HepG2 (cell line): ENCODE data around the gene LRRC4C. TPM values are rescaled to one million over a fixed set of nuclear protein-coding genes. Genes with fewer than 3 reads are reported as not detected.

Experiments
- ATAC-seq: fragments of 200-7000 bp; cut with Tn5 transposase; 3 replicates; pipeline ENCODE4 v1.9.1; 2020; ENCODE audit warnings: mild to moderate bottlenecking, moderate library complexity
- BruUV-seq: library from RNA; stranded (reverse); fragments of 400-500 nt; replicated peaks from 2 replicates; lab custom pipeline; 2021; lab: Mats Ljungman, UMichigan
- CTCF ChIA-PET: fragments of 300-600 bp; formaldehyde crosslinking; extraction: SDS; loops from one replicate; lab custom pipeline; 2021; ENCODE audit warnings: low total read pairs, inconsistent platforms, low intra/inter-chr PET ratio; lab: Yijun Ruan, JAX
- POLR2A ChIA-PET: fragments of 350-600 bp; sonication (Branson Sonifier 250); formaldehyde crosslinking; loops from one replicate; lab custom pipeline; 2020; ENCODE audit warnings: antibody characterized with exemption, inconsistent platforms; lab: Yijun Ruan, JAX
- DNase-seq: peaks from one replicate; pipeline ENCODE4 v3.0.0-alpha.2; 2015; ENCODE audit warnings: low spot score
- FAIRE-seq: peaks from 3 replicates; lab custom pipeline; 2011; peaks lifted over from hg19 to GRCh38; lab: Jason Lieb, UNC
- H2AFZ ChIP-seq: one replicate; pipeline ENCODE4 v1.6.1; 2011; ENCODE audit warnings: low read length, inconsistent platforms
- H3K27ac ChIP-seq: fragments of 300-600 bp; 3 replicates; pipeline ENCODE4 v1.8.0; 2011; ENCODE audit warnings: mixed run types, mild to moderate bottlenecking, mixed read lengths, low read length, inconsistent platforms; ENCODE audit not compliant: insufficient read depth; ENCODE audit errors: extremely low read length
- H3K27me3 ChIP-seq, 2 experiments: fragments of 200-600 bp in 1 of 2; 2 replicates in 1 of 2; 3 replicates in 1 of 2; pipeline versions ENCODE4 v1.6.0 to v1.8.0; 2011; ENCODE audit warnings: low read length in 2 of 2, mild to moderate bottlenecking in 2 of 2, moderate library complexity in 2 of 2, inconsistent platforms in 1 of 2; ENCODE audit not compliant: insufficient read depth in 2 of 2, control insufficient read depth in 1 of 2
- H3K36me3 ChIP-seq, 2 experiments: fragments of 200-600 bp in 1 of 2; replicated peaks in 1 of 2; 2 replicates in 1 of 2; 3 replicates in 1 of 2; pipeline versions ENCODE4 v1.5.1 to v1.8.0; 2011; ENCODE audit warnings: low read length in 2 of 2, inconsistent platforms in 1 of 2; ENCODE audit not compliant: insufficient read depth in 2 of 2, control insufficient read depth in 1 of 2
- H3K4me1 ChIP-seq: 2 replicates; pipeline ENCODE4 v1.5.1; 2012; ENCODE audit warnings: low read length, inconsistent platforms; ENCODE audit not compliant: insufficient read depth
- H3K4me2 ChIP-seq: 2 replicates; pipeline ENCODE4 v1.6.0; 2011; ENCODE audit warnings: low read depth, low read length, inconsistent platforms
- H3K4me3 ChIP-seq, 3 experiments: fragments of 200-600 bp in 1 of 3; sonication (generic), shearing (Covaris generic) in 1 of 3; replicated peaks in 1 of 3; 2 replicates each; pipeline ENCODE4 v1.5.1; 2011 to 2016; ENCODE audit warnings: low read length in 3 of 3, inconsistent platforms in 2 of 3, low read depth in 2 of 3, mild to moderate bottlenecking in 2 of 3, control low read depth in 1 of 3, mixed read lengths in 1 of 3; ENCODE audit not compliant: insufficient read depth in 1 of 3
- H3K79me2 ChIP-seq: one replicate; pipeline ENCODE4 v1.6.1; 2011; ENCODE audit warnings: low read length, inconsistent platforms; ENCODE audit not compliant: insufficient read depth
- H3K9ac ChIP-seq: 2 replicates; pipeline ENCODE4 v1.6.0; 2011; ENCODE audit warnings: mild to moderate bottlenecking, low read depth, low read length, inconsistent platforms; ENCODE audit not compliant: insufficient read depth
- H3K9me3 ChIP-seq: 2 replicates; pipeline ENCODE4 v1.5.1; 2012; ENCODE audit warnings: mild to moderate bottlenecking, low read length
- H4K20me1 ChIP-seq: 2 replicates; pipeline ENCODE4 v1.6.0; 2011; ENCODE audit warnings: inconsistent platforms, mild to moderate bottlenecking, low read length, moderate library complexity; ENCODE audit not compliant: insufficient read depth
- ATF7-NPFF ChIP-seq: sonication (generic); formaldehyde crosslinking; IDR thresholded peaks from 2 replicates; pipeline ENCODE4 v1.8.1; 2023; ENCODE audit warnings: mild to moderate bottlenecking, low read depth, missing genetic modification reagents, moderate library complexity
- DMTF1 ChIP-seq: sonication (generic); formaldehyde crosslinking; IDR thresholded peaks from 2 replicates; pipeline ENCODE4 v1.4.0; 2020; ENCODE audit warnings: mild to moderate bottlenecking, missing genetic modification reagents
- EZH2 ChIP-seq: conservative IDR thresholded peaks from 2 replicates; pipeline ENCODE4 v1.6.1; 2012; ENCODE audit warnings: mild to moderate bottlenecking, low read depth, low read length, moderate library complexity
- GABPB1 ChIP-seq: IDR thresholded peaks from 2 replicates; pipeline ENCODE4 v1.6.1; 2016; ENCODE audit warnings: mild to moderate bottlenecking, missing genetic modification reagents, moderate library complexity, missing compliant biosample characterization
- HCFC1 ChIP-seq: fragments of 150-350 bp; IDR thresholded peaks from 2 replicates; pipeline ENCODE4 v1.6.1; 2014; ENCODE audit warnings: low read depth, low read length
- KMT2B ChIP-seq: IDR thresholded peaks from 2 replicates; pipeline ENCODE4 v1.6.1; 2016; ENCODE audit warnings: missing genetic modification reagents, missing compliant biosample characterization
- MEIS1 ChIP-seq: sonication (generic); formaldehyde crosslinking; IDR thresholded peaks from 2 replicates; pipeline ENCODE4 v1.9.0; 2021; ENCODE audit warnings: mild to moderate bottlenecking, missing genetic modification reagents, moderate library complexity, borderline replicate concordance
- SMAD1 ChIP-seq: sonication (generic); formaldehyde crosslinking; IDR thresholded peaks from 2 replicates; pipeline ENCODE4 v1.4.0; 2020; ENCODE audit warnings: missing genetic modification reagents, low read depth, mild to moderate bottlenecking, borderline replicate concordance
- TEAD2 ChIP-seq: sonication (generic); formaldehyde crosslinking; IDR thresholded peaks from 2 replicates; pipeline ENCODE4 v1.9.0; 2021; ENCODE audit warnings: missing genetic modification reagents
- ZNF530 ChIP-seq: sonication (generic); formaldehyde crosslinking; IDR thresholded peaks from 2 replicates; pipeline ENCODE4 v1.5.0; 2020; ENCODE audit warnings: low read depth, mild to moderate bottlenecking, missing genetic modification reagents
- ZNF580 ChIP-seq: IDR thresholded peaks from 2 replicates; pipeline ENCODE4 v1.6.1; 2016; ENCODE audit warnings: low read depth, borderline replicate concordance
- ZNF737 ChIP-seq: sonication (generic); formaldehyde crosslinking; IDR thresholded peaks from 2 replicates; pipeline ENCODE4 v1.5.0; 2020; ENCODE audit warnings: missing genetic modification reagents, mild to moderate bottlenecking, borderline replicate concordance
- ZSCAN25 ChIP-seq: sonication (generic); formaldehyde crosslinking; IDR thresholded peaks from 2 replicates; pipeline ENCODE4 v1.8.0; 2022; ENCODE audit warnings: mild to moderate bottlenecking, missing genetic modification reagents
- WGBS: methylation state at CpG from one replicate; pipeline ENCODE4 v1.1.6; 2017; ENCODE audit warnings: low lambda C conversion rate; 5-methylcytosine and 5-hydroxymethylcytosine counted together
- in situ Hi-C: cut with HindIII; loops from 2 replicates; pipeline ENCODE4 v1.10.0; 2017; ENCODE audit warnings: low pct_unique_long_range_greater_than_20kb; ENCODE audit not compliant: extremely low pct_ligation_motif_present
- intact Hi-C: fragments of 100-400 bp; cut with micrococcal nuclease; formaldehyde crosslinking; loops from one replicate; pipeline ENCODE4 v1.10.0; 2022; ENCODE audit not compliant: unreplicated experiment
- polyA plus RNA-seq, 8 experiments: library from polyadenylated mRNA; depleted of rRNA in 3 of 8; stranded (reverse) in 7 of 8; unstranded in 1 of 8; fragments of >200 nt; fragmentation: Illumina TruSeq in 4 of 8; extraction: Trizol in 4 of 8; gene quantifications; 2 replicates each; pipeline versions ENCODE4 v1.2.1 to v1.2.3, GENCODE V29; 2011 to 2016; ENCODE audit warnings: low read depth in 4 of 8, missing spikeins in 1 of 8, mixed read lengths in 1 of 8; ENCODE audit not compliant: insufficient read depth in 1 of 8
- total RNA-seq, 5 experiments: library from RNA; depleted of rRNA; stranded (reverse); fragments of >200 nt; fragmentation: Illumina TruSeq; extraction: Trizol; gene quantifications; 2 replicates each; pipeline ENCODE4 v1.2.3, GENCODE V29; 2016; ENCODE audit warnings: low read depth in 1 of 5
- TF ChIP-seq, protein P1 (sequence below): IDR thresholded peaks from 2 replicates; pipeline ENCODE4 v1.6.1; 2016; ENCODE audit warnings: missing compliant biosample characterization, missing genetic modification reagents, borderline replicate concordance
- TF ChIP-seq, protein P2 (sequence below): sonication (generic); formaldehyde crosslinking; IDR thresholded peaks from 2 replicates; pipeline ENCODE4 v1.5.0; 2020; ENCODE audit warnings: mild to moderate bottlenecking, missing genetic modification reagents
- TF ChIP-seq, protein P3 (sequence below), 2 experiments: sonication (generic) in 1 of 2; formaldehyde crosslinking in 1 of 2; IDR thresholded peaks; 2 replicates each; pipeline versions ENCODE4 v1.4.0 to v1.6.1; 2016 to 2020; ENCODE audit warnings: borderline replicate concordance in 1 of 2, low read depth in 1 of 2, mild to moderate bottlenecking in 1 of 2, missing genetic modification reagents in 1 of 2

The LRRC4C gene
- total and polyA plus RNA-seq, 2 of the 13 experiments (the other 11 are each of a cell fraction or from before 2014, with no cell fraction given) = not detected

DNA sequence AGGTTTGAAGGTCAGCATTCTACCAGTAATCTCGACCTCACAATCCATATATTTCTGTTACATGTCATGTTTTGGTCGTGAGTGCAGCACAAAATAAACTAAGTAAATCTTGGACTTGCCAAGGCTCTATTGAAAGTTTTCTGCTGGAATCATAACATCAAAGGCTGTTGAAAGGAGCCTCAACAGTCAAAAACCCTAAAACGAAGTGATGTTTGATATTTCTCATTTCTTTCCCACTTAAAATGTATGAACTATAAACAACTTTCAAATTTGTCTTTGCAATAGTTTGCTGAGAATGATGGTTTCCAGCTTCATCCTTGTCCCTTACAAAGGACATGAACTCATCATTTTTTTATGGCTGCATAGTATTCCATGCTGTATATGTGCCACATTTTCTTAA lies 1118.5 kb downstream of the LRRC4C start:
- DNase-seq (no peak), FAIRE-seq (no peak), ATAC-seq (no peak)
- Histone ChIP-seq H3K27ac (no peak overlapping the region), H3K4me2 (no peak overlapping the region), H3K27me3 (no peaks in the 10 kb centered on the region), H3K4me1 (no peaks in the 10 kb centered on the region), H3K36me3 (no peaks in the 10 kb centered on the region), H3K9me3 (peaks cover 10% of the 10 kb centered on the region), H3K79me2 (no peaks in the 10 kb centered on the region), H4K20me1 (no peaks in the 10 kb centered on the region), H3K9ac (no peak overlapping the region), H2AFZ (no peak overlapping the region), H3K4me3 (no peak overlapping the region)
- CTCF ChIA-PET = no interaction called here
- WGBS = 2% methylated on average over 3 of the region's 3 CpGs
- POLR2A ChIA-PET = no interaction called here
- intact Hi-C loops (no loop called here), in situ Hi-C loops (no loop called here)
- no TSS peak for BruUV-seq
- no peak for TF ChIP-seq EZH2
- no peak for TF ChIP-seq ZNF737 (CRISPR knock-in tag)
- TF ChIP-seq MEIS1 (CRISPR knock-in tag) = no peak
- TF ChIP-seq, protein P1, sequence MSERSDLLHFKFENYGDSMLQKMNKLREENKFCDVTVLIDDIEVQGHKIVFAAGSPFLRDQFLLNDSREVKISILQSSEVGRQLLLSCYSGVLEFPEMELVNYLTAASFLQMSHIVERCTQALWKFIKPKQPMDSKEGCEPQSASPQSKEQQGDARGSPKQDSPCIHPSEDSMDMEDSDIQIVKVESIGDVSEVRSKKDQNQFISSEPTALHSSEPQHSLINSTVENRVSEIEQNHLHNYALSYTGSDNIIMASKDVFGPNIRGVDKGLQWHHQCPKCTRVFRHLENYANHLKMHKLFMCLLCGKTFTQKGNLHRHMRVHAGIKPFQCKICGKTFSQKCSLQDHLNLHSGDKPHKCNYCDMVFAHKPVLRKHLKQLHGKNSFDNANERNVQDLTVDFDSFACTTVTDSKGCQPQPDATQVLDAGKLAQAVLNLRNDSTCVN (CRISPR knock-in tag) = no peak
- no peak for TF ChIP-seq DMTF1 (CRISPR knock-in tag)
- no peak for TF ChIP-seq GABPB1 (CRISPR knock-in tag)
- no peak for TF ChIP-seq KMT2B
- TF ChIP-seq SMAD1 (CRISPR knock-in tag) = no peak
- TF ChIP-seq, protein P2, sequence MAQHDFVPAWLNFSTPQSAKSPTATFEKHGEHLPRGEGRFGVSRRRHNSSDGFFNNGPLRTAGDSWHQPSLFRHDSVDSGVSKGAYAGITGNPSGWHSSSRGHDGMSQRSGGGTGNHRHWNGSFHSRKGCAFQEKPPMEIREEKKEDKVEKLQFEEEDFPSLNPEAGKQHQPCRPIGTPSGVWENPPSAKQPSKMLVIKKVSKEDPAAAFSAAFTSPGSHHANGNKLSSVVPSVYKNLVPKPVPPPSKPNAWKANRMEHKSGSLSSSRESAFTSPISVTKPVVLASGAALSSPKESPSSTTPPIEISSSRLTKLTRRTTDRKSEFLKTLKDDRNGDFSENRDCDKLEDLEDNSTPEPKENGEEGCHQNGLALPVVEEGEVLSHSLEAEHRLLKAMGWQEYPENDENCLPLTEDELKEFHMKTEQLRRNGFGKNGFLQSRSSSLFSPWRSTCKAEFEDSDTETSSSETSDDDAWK = no peak
- no peak for TF ChIP-seq ZNF530 (CRISPR knock-in tag)
- no peak for TF ChIP-seq TEAD2 (CRISPR knock-in tag)
- TF ChIP-seq, protein P3, sequence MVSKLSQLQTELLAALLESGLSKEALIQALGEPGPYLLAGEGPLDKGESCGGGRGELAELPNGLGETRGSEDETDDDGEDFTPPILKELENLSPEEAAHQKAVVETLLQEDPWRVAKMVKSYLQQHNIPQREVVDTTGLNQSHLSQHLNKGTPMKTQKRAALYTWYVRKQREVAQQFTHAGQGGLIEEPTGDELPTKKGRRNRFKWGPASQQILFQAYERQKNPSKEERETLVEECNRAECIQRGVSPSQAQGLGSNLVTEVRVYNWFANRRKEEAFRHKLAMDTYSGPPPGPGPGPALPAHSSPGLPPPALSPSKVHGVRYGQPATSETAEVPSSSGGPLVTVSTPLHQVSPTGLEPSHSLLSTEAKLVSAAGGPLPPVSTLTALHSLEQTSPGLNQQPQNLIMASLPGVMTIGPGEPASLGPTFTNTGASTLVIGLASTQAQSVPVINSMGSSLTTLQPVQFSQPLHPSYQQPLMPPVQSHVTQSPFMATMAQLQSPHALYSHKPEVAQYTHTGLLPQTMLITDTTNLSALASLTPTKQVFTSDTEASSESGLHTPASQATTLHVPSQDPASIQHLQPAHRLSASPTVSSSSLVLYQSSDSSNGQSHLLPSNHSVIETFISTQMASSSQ (IDR thresholded peaks at IDR 0.05; ENCODE audit: low read depth) = no peak
- TF ChIP-seq, protein P3 (CRISPR knock-in tag; IDR thresholded peaks at IDR 0.05; ENCODE audit: borderline replicate concordance) = no peak
- no peak for TF ChIP-seq HCFC1
- no peak for TF ChIP-seq ATF7-NPFF (CRISPR knock-in tag)
- no peak for TF ChIP-seq ZSCAN25 (CRISPR knock-in tag)
- TF ChIP-seq ZNF580 (CRISPR knock-in tag) = no peak
